GM21619 (cell line): Measurements from ENCODE around the gene SLIT1.

Experiments
- ATAC-seq: cut with Tn5 transposase; IDR thresholded peaks from one replicate; pipeline ENCODE4 v1.9.1; 2021; ENCODE audit not compliant: unreplicated experiment

The SLIT1 gene

GRCh38 chr10:97140902-97141745 lies 44.6 kb downstream of the SLIT1 start:
- no peak for ATAC-seq

DNA sequence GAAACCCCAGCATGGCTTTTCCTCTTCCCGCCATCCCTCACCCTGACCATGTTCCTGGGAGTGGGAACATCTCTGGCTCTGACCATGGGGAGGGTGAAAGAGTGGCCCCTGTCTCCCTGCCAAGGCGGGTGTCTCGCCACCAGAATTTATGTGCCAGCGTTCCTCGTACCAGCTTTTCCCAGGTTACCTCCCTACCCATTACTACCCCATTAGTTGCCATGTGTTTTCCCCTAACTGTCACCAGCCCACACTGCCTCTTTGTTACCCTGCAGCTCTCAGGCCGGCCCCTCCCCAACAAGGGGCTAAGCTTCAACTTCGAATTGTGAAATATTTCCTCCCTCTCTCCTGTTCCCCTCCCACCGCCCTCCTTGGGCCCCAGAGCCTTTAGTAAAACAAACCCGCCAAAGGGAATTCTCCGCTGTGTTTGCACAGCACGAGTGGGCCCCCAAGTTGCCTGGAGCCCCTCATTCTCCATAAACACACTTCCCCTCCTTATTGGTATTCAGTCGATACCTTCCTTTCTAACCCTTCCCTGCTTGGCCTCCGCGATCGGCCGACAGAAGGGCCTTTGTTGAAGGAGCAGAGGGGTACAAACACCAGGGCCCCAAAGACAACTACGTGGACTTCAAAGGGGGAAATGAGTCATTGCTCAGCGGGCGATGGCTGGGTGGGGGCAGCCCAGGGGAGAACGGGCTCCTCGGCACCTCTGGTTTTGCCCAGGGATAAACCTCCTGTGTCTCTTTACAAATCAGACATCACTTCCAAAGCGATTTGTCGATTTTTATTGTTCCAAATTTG lies 45.5 kb downstream of the SLIT1 start:
- no peak for ATAC-seq

DNA sequence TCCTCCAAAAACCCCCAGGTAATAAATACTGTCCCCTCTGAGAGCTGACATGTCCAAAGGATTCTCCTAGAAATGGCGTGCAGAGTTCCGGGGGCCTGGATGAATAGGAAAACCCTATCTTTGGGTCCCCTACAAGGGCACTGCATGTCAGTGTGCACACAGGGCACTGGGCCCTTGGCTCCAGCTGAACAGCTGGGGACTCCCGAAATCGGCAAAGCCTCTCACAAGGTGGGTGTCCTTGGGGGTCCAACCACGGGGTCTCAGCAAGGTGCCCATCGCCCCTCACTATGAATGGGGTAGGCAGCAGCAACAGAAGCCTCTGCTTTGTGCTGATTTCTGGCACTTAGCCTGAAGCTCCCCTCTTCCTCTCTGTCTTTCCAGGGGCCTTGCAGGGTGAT lies 46.1 kb downstream of the SLIT1 start:
- ATAC-seq = no peak

GRCh38 chr10:97138846-97139245 lies 46.9 kb downstream of the SLIT1 start:
- ATAC-seq = no peak

DNA sequence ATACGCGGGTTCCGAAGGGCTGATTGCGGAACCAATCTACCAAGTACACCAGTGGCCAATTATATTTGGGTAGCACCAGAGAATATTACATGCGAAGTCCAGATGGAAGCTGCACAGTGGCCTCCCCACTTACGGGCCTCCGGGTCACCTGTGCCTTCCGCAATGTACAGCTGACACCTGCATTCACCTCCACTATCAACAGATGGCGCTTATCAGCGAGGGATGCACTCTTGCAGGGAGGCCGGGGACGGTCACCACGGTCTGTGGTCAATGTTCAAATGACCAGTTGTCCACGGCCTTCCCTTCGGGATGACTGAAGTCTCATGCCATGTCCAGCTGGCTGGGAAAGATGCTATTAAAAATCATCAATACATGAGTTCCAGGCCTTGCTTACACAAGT lies 47.6 kb downstream of the SLIT1 start:
- ATAC-seq = no peak

DNA sequence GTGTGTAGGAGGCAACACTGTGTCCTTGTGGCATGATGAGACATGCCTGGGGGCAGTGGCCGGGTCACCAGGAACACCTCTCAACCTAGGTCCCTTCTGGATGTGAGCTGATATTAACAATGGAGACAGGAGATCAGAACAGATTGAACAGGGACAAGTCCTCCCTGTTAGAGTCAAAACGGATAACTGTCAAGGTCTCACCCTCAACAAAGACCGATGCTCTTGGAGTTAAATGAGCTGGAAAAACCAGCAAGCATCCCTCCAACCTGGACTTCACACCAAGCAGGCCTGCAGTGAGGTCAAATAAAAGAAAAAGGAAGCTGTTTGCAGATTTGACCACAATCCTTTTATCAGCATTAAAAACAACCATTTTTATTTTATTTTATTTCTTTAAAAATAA lies 49.0 kb downstream of the SLIT1 start:
- ATAC-seq = no peak

- no peak for ATAC-seq
Measured at GRCh38 chr10:97135464-97135863, 50.3 kb downstream of the SLIT1 start.

GRCh38 chr10:97134983-97135382 lies 50.8 kb downstream of the SLIT1 start:
- no peak for ATAC-seq

DNA sequence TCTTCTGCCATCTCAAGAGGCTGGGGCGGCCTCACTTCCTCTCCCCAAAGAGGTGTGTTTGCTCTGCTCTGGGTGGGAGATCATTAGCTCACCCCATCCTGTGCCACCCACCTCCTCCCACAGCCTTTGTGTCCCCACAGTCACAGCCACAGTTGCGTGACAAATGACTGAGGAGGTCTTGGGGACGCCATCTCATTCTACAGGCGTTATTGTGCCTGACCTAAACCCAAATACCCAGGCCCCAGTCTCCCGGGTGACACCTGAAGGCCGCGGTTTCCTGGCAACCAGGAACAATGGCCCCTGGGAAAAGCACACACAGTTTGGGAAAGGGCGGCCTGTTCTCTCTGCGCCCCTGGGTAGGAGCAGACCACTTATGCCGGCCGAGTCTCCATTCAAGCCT lies 51.6 kb downstream of the SLIT1 start:
- no peak for ATAC-seq

- ATAC-seq = no peak
Measured at GRCh38 chr10:97132273-97132672, 53.5 kb downstream of the SLIT1 start.

GRCh38 chr10:97131666-97132065 lies 54.1 kb downstream of the SLIT1 start:
- no peak for ATAC-seq

- no peak for ATAC-seq
Measured at GRCh38 chr10:97131181-97131628, 54.6 kb downstream of the SLIT1 start.

- ATAC-seq = no peak
Measured at GRCh38 chr10:97129666-97130065, 56.1 kb downstream of the SLIT1 start.

DNA sequence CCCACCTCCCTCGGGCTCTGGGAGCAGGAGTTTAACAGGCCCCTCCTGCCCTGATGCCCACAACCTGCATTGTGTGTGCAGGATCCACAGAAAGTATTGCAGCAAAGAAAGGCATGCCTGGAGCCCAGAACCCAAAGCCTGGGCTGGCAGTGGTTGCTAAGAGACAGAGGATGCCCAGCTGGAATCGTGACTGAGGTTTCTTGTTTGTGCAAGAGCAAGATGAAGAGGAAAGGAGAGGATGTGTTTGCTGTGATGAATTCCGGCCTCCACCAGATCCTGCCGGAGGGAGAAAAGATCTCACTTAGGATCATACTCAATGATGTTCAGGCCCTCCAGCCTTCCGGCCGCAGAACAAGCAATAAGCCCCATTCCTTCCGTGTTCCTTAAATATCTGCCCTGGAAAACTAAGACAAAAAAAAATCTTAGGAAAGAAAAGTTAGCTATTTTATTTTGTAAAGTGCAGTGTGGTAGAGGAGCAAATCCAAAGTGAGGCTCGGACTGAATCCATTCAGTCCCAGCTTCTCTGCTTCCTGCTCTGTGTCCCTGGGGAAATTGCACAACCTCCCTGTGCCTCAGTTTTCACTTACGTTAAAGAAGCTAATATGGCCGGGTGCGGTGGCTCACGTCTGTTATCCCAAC lies 57.1 kb downstream of the SLIT1 start:
- no peak for ATAC-seq

DNA sequence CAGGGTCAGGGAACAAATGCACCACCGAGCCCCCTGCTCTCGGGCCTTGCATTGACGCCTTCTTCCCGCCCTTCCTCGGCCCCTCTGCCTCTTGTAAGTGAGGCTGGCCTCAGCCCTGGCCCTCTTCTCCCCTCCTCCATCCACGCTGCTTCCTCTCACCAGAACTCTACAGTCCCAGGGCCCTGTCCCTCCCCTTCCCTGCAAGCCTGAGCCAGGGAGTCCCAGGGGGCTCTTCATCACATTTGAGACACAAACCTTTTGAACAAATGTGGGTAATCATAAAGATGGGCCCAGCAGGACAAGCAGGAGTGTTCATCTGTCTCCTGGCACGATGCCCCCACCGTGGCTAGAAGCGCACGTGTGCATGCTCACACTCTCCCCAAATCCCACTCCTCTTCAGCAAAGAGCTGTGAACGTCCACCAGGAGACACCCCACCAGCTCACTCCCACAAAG lies 57.7 kb downstream of the SLIT1 start:
- ATAC-seq = no peak

- ATAC-seq = no peak
Measured at GRCh38 chr10:97127509-97127908, 58.2 kb downstream of the SLIT1 start.

DNA sequence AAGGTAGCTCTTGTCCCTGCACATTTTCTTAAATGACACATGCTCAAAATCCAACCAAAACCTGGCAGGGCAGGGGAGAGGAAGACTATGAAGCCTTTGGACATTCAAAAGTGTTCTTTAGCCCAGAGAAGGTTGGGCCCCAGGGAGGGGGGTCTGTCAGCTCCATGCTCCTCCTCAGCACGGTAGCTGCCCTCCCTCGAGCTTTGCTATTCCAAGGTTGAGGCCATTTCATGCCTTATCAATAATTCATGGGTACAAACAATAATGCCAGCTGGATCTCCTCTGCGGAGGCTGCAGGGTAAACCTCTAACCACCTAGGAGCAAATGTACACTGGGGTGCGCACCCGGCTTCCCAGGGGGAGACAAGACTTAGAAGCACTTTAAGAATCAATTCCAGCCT lies 61.5 kb downstream of the SLIT1 start:
- no peak for ATAC-seq

DNA sequence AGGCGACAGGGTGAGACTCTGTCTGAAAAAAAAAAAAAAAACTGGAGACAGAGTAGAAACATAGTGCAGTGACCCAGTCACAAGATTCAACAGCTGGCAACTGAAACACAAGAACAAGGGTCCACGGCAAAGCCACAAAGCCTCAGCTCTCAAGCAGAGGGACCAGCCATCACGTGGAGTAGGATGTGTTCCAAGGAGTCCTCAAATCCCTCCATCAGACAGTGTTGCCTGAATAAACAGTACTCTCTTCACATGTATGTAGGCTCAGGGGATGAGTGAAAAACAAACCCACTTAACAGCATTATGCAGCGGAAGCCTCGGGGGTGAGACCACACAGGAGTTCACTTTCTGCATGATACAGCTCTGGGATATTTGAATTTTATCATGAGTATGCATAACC lies 62.0 kb downstream of the SLIT1 start:
- no peak for ATAC-seq

- no peak for ATAC-seq
Measured at GRCh38 chr10:97121041-97121440, 64.7 kb downstream of the SLIT1 start.

DNA sequence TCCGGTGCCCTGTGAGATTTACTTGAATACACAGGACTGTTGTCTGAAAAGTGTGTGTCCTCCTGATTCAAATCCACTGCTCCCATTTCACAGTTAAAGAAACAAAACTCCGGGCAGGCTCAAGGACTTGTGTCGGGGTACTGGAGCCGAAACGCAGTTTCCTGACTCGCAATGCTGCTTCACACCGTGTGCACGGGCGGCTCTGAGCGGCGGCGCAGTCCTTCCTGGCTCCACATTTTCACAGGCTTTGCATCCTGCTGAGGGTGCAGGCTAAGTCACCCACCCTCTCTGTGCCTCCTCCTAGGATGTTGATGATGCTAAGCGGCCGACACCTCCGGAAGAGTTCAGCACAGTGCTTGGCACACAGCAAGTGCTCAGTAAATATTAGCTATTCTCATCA lies 65.4 kb downstream of the SLIT1 start:
- no peak for ATAC-seq

DNA sequence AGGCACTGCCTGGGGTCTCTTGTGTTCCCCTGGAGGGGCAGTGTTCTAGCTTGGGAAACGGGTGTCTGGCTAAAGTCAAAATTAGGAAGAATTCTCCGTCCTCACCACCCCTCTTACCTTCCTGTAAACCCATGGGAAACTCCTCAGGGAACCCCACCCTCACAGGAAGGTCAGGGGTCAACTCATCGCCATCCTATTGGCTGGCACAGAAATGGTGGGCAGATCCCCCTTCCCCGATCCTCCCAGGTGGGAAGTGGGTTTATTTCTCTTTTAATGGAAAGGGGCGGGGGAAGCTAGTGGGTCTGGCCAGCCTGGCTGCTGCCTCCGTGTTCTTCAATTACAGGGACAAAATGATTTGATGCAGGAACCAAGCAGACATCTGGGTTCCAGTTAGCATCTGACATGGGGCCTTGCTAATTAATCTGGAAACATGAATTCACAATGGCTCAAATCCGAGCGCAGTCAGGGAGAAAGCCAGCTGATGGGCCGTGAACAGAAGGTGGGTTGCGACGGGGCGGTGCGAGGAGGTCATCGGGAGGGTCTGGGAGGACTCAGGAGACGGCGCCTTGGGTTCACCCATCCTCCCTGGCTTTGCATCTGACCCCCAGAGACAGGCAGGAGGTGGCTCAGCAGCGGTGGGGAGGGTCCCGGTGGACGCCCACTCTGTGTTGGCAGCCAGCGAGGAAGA lies 66.6 kb downstream of the SLIT1 start:
- no peak for ATAC-seq
